Spleen (tissue), 7 donors: ENCODE results near the gene DRAP1.

Experiments
- POLR2A ChIP-seq, 3 donors: fragments of 450-650 bp; IDR thresholded peaks; one replicate each; pipeline ENCODE4 v1.5.1; 2017; ENCODE audit warnings: antibody characterized with exemption in 3 of 3, mild to moderate bottlenecking in 1 of 3
- TF ChIP-seq, protein P1 (sequence below), 11 experiments: fragments of 200-600 bp in 7 of 11; fragments of 450-650 bp in 4 of 11; sonication (generic) in 4 of 11; IDR thresholded peaks in 8 of 11; conservative IDR thresholded peaks in 3 of 11; 1 replicate in 7 of 11; 2 replicates in 4 of 11; pipeline versions ENCODE4 v1.4.0 to v1.8.0; 2016 to 2021; ENCODE audit warnings: antibody characterized with exemption in 11 of 11, inconsistent platforms in 4 of 11, mild to moderate bottlenecking in 1 of 11
- donor health status: DM: no; HTN: no; CAD: no; lungs with moderate emphysema.
- donor health status: DM: no; HTN: no; CAD: no.
- donor health status: DM: no; HTN: no; CAD: no.

GRCh38 chr11:65916391-65916790 is 2.8 kb upstream of the DRAP1 start:
- TF ChIP-seq, protein P1, sequence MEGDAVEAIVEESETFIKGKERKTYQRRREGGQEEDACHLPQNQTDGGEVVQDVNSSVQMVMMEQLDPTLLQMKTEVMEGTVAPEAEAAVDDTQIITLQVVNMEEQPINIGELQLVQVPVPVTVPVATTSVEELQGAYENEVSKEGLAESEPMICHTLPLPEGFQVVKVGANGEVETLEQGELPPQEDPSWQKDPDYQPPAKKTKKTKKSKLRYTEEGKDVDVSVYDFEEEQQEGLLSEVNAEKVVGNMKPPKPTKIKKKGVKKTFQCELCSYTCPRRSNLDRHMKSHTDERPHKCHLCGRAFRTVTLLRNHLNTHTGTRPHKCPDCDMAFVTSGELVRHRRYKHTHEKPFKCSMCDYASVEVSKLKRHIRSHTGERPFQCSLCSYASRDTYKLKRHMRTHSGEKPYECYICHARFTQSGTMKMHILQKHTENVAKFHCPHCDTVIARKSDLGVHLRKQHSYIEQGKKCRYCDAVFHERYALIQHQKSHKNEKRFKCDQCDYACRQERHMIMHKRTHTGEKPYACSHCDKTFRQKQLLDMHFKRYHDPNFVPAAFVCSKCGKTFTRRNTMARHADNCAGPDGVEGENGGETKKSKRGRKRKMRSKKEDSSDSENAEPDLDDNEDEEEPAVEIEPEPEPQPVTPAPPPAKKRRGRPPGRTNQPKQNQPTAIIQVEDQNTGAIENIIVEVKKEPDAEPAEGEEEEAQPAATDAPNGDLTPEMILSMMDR (IDR thresholded peaks at IDR 0.05 in 8 of 11, conservative IDR thresholded peaks at IDR 0.05 in 3 of 11), result no peak
- TF ChIP-seq POLR2A (IDR thresholded peaks at IDR 0.05), result no peak
